K562 (cell line): ENCODE results near the gene FAM174C. TPM values are rescaled to one million over a fixed set of nuclear protein-coding genes. Genes with fewer than 3 reads are reported as not detected.

Source experiments
- BACH1 ChIP-seq: fragments of 200-800 bp; sonication (Bioruptor generic); IDR thresholded peaks from 2 replicates; pipeline ENCODE4 v1.6.1; 2016; ENCODE audit warnings: missing genetic modification characterization, missing compliant biosample characterization
- CBFA2T2 ChIP-seq: fragments of 450-650 bp; conservative IDR thresholded peaks from 2 replicates; pipeline ENCODE4 v1.6.1; 2017; ENCODE audit warnings: mild to moderate bottlenecking
- DMBX1 ChIP-seq: fragments of 250-450 bp; sonication (Bioruptor Pico); IDR thresholded peaks from 2 replicates; pipeline ENCODE4 v1.8.0; 2022; ENCODE audit warnings: inconsistent platforms, mild to moderate bottlenecking, moderate library complexity, borderline replicate concordance
- FOXA3 ChIP-seq, 2 experiments: fragments of 450-650 bp in 1 of 2; sonication (generic) in 1 of 2; formaldehyde crosslinking; IDR thresholded peaks in 1 of 2; conservative IDR thresholded peaks in 1 of 2; 2 replicates each; pipeline versions ENCODE4 v1.4.0 to v1.8.0; 2020 to 2022; ENCODE audit warnings: mild to moderate bottlenecking in 2 of 2, missing genetic modification reagents in 1 of 2
- FOXP1 ChIP-seq: sonication (generic); formaldehyde crosslinking; IDR thresholded peaks from 2 replicates; pipeline ENCODE4 v1.8.0; 2022; ENCODE audit warnings: mild to moderate bottlenecking, missing genetic modification reagents
- FUS ChIP-seq: fragments of 200-400 bp; formaldehyde crosslinking; optimal IDR thresholded peaks from 2 replicates; pipeline ENCODE3; 2017; ENCODE audit warnings: low read depth, low read length
- ILF3 ChIP-seq: fragments of 450-650 bp; IDR thresholded peaks from 2 replicates; pipeline ENCODE4 v1.6.1; 2018; ENCODE audit warnings: antibody characterized with exemption, mild to moderate bottlenecking, moderate library complexity, borderline replicate concordance
- LARP7 ChIP-seq: fragments of 450-650 bp; IDR thresholded peaks from 2 replicates; pipeline ENCODE4 v1.6.1; 2016
- PKNOX1 ChIP-seq: fragments of 450-650 bp; IDR thresholded peaks from 2 replicates; pipeline ENCODE4 v1.6.1; 2016
- POLR3A ChIP-seq: IDR thresholded peaks from 2 replicates; pipeline ENCODE4 v1.6.1; 2011; ENCODE audit warnings: borderline replicate concordance, mild to moderate bottlenecking, moderate library complexity; ENCODE audit not compliant: insufficient read length, insufficient read depth; ENCODE audit errors: extremely low read depth
- RB1 ChIP-seq: fragments of 450-650 bp; IDR thresholded peaks from 2 replicates; pipeline ENCODE4 v1.6.1; 2017; ENCODE audit warnings: low read depth, mild to moderate bottlenecking
- SNRNP70 ChIP-seq: fragments of 200-400 bp; formaldehyde crosslinking; optimal IDR thresholded peaks from 2 replicates; pipeline ENCODE3; 2017; ENCODE audit warnings: low read depth, low read length
- SREBF1 ChIP-seq: fragments of 150-350 bp; IDR thresholded peaks from 2 replicates; pipeline ENCODE4 v1.6.1; 2014; ENCODE audit warnings: antibody characterized with exemption, low read depth, low read length, borderline replicate concordance
- TBP ChIP-seq: optimal IDR thresholded peaks from 2 replicates; pipeline ENCODE3; 2011; ENCODE audit warnings: low read depth, low read length, improper control_type of control experiment
- TGIF2 ChIP-seq: sonication (generic); formaldehyde crosslinking; IDR thresholded peaks from 2 replicates; pipeline ENCODE4 v1.8.1; 2022; ENCODE audit warnings: mild to moderate bottlenecking, missing genetic modification reagents, moderate library complexity
- TSC22D4 ChIP-seq: fragments of 450-650 bp; IDR thresholded peaks from 2 replicates; pipeline ENCODE4 v1.6.1; 2016; ENCODE audit warnings: missing genetic modification characterization, missing biosample characterization, control low read depth
- ZBTB43 ChIP-seq: sonication (generic); formaldehyde crosslinking; IDR thresholded peaks from 2 replicates; pipeline ENCODE4 v1.8.0; 2023; ENCODE audit warnings: mild to moderate bottlenecking, missing genetic modification reagents
- ZNF766 ChIP-seq: fragments of 200-800 bp; sonication (Bioruptor generic); conservative IDR thresholded peaks from 2 replicates; pipeline ENCODE4 v1.6.1; 2016; ENCODE audit warnings: missing genetic modification characterization, missing compliant biosample characterization
- polyA plus RNA-seq, 8 experiments: library from polyadenylated mRNA; depleted of rRNA in 4 of 8; stranded (reverse) in 5 of 8; unstranded in 3 of 8; fragments of >200 nt; fragmentation: Nextera tagmentation in 2 of 8; fragmentation: Illumina TruSeq in 1 of 8; extraction: Ambion mirVana in 2 of 8; extraction: Trizol in 1 of 8; gene quantifications; 2 replicates each; pipeline versions ENCODE4 v1.2.1 to v1.2.3, GENCODE V29; 2011 to 2014; ENCODE audit warnings: inconsistent platforms in 1 of 8, missing spikeins in 1 of 8
- total RNA-seq, 7 experiments: library from RNA; depleted of rRNA in 6 of 7; stranded (reverse); fragments of >200 nt in 6 of 7; fragmentation: Illumina TruSeq in 2 of 7; extraction: Trizol in 2 of 7; gene quantifications; 2 replicates each; pipeline versions ENCODE4 v1.2.1 to v1.2.3, GENCODE V29; 2011 to 2021; ENCODE audit warnings: low replicate concordance in 1 of 7
- TF ChIP-seq, protein P1 (sequence below): fragments of 450-650 bp; IDR thresholded peaks from 2 replicates; pipeline ENCODE4 v1.6.1; 2016; ENCODE audit warnings: low read depth, mild to moderate bottlenecking, moderate library complexity
- TF ChIP-seq, protein P2 (sequence below), 2 experiments: fragments of 450-650 bp in 1 of 2; sonication (generic) in 1 of 2; formaldehyde crosslinking in 1 of 2; IDR thresholded peaks in 1 of 2; conservative IDR thresholded peaks in 1 of 2; 2 replicates each; pipeline versions ENCODE4 v1.6.1 to v1.8.1; 2016 to 2023; ENCODE audit warnings: mild to moderate bottlenecking in 2 of 2, moderate library complexity in 2 of 2, inconsistent platforms in 1 of 2, missing genetic modification reagents in 1 of 2
- TF ChIP-seq, protein P3 (sequence below): fragments of 200-400 bp; formaldehyde crosslinking; IDR thresholded peaks from 2 replicates; pipeline ENCODE4 v1.6.1; 2017; ENCODE audit warnings: mild to moderate bottlenecking, low read depth, low read length, moderate library complexity

The FAM174C gene
- total and polyA plus RNA-seq, 9 of the 15 experiments (the other 6 are each of a cell fraction or from before 2014, with no cell fraction given): 0.66 to 89.6 (median 20.3) TPM

DNA sequence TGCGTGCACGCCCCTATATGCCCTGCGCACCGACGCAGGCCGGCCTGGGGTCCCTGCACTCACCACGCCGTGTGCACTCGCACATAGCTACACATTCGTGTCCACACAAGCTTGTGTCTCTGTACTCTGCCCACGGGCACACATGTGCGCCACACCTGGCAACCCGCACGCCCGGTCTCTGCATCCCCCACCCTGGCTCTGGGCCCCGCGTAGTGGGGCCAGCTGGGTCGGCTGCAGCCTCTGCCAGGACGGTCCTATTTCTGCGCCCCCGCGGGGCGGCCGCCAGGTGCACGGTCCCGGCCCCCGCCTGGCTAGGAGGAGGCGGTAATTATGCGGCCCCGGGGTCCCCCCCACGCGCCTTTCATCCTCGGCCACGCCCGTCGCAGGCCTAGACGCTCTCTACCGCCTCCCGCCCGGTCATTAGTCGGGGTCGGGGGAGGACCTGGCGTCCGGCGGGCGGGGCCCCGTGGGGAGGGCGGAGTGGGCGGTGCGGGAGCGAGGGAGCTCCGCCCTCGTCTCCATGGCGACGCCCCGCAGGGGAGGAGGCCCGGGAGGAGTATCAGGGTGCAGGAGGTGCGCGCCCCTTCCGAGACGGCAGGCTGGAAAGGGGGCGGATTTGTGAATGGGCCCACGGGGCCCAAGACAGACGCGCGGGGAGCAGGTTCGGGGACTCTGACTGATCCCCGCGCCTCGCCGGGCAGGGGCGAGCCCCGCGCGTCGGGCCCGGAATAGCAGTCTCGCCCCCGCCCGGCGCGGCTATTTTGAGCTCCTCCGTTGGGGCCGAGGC, 9.0 kb upstream of the FAM174C start (continued):
- TF ChIP-seq SREBF1 (no peak), FUS (no peak), TBP (peak; percentile 38), ZBTB43 (CRISPR knock-in tag) (no peak), SNRNP70 (no peak), ZNF766 (CRISPR knock-in tag) (peak; percentile 34; the same call in 1 of the 2 replicates), POLR3A (no peak), LARP7 (no peak), ILF3 (no peak), DMBX1 (CRISPR knock-in tag) (no peak), TGIF2 (CRISPR knock-in tag) (no peak), RB1 (peak; percentile 17; the same call in 1 of the 2 replicates), PKNOX1 (0 out of 2 replicates have a peak, but pooled peaks have one; percentile 34), FOXP1 (peak; percentile 9; the same call in 1 of the 2 replicates), CBFA2T2 (peak; percentile 51), FOXA3 (CRISPR knock-in tag; conservative IDR thresholded peaks at IDR 0.05 in 1 of 2, IDR thresholded peaks at IDR 0.05 in 1 of 2) (peak in 1 of 2 experiments; percentile 52; a peak in 1 of 4 replicates), BACH1 (tag) (no peak), TSC22D4 (tag) (no peak)
- TF ChIP-seq, protein P1, sequence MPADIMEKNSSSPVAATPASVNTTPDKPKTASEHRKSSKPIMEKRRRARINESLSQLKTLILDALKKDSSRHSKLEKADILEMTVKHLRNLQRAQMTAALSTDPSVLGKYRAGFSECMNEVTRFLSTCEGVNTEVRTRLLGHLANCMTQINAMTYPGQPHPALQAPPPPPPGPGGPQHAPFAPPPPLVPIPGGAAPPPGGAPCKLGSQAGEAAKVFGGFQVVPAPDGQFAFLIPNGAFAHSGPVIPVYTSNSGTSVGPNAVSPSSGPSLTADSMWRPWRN: 0 out of 2 replicates have a peak, but pooled peaks have one; percentile 41
- TF ChIP-seq, protein P2, sequence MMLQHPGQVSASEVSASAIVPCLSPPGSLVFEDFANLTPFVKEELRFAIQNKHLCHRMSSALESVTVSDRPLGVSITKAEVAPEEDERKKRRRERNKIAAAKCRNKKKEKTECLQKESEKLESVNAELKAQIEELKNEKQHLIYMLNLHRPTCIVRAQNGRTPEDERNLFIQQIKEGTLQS (IDR thresholded peaks at IDR 0.05): no peak
- TF ChIP-seq, protein P2 (CRISPR knock-in tag; conservative IDR thresholded peaks at IDR 0.05): no peak
- TF ChIP-seq, protein P3, sequence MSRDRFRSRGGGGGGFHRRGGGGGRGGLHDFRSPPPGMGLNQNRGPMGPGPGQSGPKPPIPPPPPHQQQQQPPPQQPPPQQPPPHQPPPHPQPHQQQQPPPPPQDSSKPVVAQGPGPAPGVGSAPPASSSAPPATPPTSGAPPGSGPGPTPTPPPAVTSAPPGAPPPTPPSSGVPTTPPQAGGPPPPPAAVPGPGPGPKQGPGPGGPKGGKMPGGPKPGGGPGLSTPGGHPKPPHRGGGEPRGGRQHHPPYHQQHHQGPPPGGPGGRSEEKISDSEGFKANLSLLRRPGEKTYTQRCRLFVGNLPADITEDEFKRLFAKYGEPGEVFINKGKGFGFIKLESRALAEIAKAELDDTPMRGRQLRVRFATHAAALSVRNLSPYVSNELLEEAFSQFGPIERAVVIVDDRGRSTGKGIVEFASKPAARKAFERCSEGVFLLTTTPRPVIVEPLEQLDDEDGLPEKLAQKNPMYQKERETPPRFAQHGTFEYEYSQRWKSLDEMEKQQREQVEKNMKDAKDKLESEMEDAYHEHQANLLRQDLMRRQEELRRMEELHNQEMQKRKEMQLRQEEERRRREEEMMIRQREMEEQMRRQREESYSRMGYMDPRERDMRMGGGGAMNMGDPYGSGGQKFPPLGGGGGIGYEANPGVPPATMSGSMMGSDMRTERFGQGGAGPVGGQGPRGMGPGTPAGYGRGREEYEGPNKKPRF: no peak
